Measurements from ENCODE around the gene TSPAN18. TPM values are rescaled to one million over a fixed set of nuclear protein-coding genes. Genes with fewer than 3 reads are reported as not detected.

TSPAN18 gene
- total RNA-seq, 1 experiment from 2014 or later: 21.3 TPM

DNA sequence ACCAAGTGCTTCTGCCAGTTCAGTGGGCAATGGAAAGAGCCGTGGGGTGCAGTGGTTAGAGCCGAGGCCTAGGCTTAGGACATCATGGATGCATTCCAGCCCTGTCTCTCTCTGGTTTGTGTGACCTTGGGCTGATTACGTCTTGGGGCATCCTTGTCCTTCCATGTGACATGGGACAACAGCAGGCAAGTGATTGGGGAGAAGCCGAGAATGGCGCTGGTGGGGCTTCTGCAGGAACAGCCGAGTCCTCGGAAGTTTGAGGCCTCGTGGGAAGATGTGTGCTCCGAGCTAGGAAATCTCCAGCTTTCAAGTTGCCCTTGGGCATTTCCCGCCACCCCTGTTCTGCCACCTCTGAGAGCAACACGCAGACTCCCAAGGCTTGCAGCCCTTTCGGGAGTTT is 16.6 kb downstream of the TSPAN18 start:
- intact Hi-C loops (cut with micrococcal nuclease; ENCODE audit: unreplicated experiment) (no loop called here), in situ Hi-C loops (cut with HindIII; ENCODE audit: low pct_unique_long_range_greater_than_20kb, low sequenced_read_pairs) (no loop called here)
- CTCF ChIA-PET: no interaction called here
- Histone ChIP-seq H3K27ac (ENCODE audit: low read length) (no peak overlapping the region), H3K36me3 (ENCODE audit: control insufficient read depth, insufficient read depth, low read length) (no peaks in the 10 kb centered on the region), H3K4me1 (ENCODE audit: control insufficient read depth, insufficient read depth, low read length) (no peaks in the 10 kb centered on the region), H3K4me3 (ENCODE audit: low read depth in 2 of 2, low read length in 2 of 2) (no peak overlapping the region), H3K27me3 (ENCODE audit: control insufficient read depth, insufficient read depth, low read length) (peaks cover 2% of the 10 kb centered on the region; the same call in 1 of the 2 replicates), H3K9me3 (ENCODE audit: control insufficient read depth, insufficient read depth, low read depth, low read length) (no peaks in the 10 kb centered on the region)
- BruUV-seq (replicated peaks): no TSS peak
- POLR2A ChIA-PET: no interaction called here
- DNase-seq (ENCODE audit: low read depth, low spot score) (no peak), ATAC-seq (no peak)
- no peak for TF ChIP-seq POLR2AphosphoS5 (IDR thresholded peaks at IDR 0.05; ENCODE audit: low read depth, low read length)
- TF ChIP-seq, protein P1, sequence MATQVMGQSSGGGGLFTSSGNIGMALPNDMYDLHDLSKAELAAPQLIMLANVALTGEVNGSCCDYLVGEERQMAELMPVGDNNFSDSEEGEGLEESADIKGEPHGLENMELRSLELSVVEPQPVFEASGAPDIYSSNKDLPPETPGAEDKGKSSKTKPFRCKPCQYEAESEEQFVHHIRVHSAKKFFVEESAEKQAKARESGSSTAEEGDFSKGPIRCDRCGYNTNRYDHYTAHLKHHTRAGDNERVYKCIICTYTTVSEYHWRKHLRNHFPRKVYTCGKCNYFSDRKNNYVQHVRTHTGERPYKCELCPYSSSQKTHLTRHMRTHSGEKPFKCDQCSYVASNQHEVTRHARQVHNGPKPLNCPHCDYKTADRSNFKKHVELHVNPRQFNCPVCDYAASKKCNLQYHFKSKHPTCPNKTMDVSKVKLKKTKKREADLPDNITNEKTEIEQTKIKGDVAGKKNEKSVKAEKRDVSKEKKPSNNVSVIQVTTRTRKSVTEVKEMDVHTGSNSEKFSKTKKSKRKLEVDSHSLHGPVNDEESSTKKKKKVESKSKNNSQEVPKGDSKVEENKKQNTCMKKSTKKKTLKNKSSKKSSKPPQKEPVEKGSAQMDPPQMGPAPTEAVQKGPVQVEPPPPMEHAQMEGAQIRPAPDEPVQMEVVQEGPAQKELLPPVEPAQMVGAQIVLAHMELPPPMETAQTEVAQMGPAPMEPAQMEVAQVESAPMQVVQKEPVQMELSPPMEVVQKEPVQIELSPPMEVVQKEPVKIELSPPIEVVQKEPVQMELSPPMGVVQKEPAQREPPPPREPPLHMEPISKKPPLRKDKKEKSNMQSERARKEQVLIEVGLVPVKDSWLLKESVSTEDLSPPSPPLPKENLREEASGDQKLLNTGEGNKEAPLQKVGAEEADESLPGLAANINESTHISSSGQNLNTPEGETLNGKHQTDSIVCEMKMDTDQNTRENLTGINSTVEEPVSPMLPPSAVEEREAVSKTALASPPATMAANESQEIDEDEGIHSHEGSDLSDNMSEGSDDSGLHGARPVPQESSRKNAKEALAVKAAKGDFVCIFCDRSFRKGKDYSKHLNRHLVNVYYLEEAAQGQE (IDR thresholded peaks at IDR 0.05; ENCODE audit: insufficient read depth in 1 of 2, low read depth in 2 of 2, low read length in 1 of 2): no peak
- TF ChIP-seq, protein P2, sequence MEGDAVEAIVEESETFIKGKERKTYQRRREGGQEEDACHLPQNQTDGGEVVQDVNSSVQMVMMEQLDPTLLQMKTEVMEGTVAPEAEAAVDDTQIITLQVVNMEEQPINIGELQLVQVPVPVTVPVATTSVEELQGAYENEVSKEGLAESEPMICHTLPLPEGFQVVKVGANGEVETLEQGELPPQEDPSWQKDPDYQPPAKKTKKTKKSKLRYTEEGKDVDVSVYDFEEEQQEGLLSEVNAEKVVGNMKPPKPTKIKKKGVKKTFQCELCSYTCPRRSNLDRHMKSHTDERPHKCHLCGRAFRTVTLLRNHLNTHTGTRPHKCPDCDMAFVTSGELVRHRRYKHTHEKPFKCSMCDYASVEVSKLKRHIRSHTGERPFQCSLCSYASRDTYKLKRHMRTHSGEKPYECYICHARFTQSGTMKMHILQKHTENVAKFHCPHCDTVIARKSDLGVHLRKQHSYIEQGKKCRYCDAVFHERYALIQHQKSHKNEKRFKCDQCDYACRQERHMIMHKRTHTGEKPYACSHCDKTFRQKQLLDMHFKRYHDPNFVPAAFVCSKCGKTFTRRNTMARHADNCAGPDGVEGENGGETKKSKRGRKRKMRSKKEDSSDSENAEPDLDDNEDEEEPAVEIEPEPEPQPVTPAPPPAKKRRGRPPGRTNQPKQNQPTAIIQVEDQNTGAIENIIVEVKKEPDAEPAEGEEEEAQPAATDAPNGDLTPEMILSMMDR (IDR thresholded peaks at IDR 0.05): no peak

DNA sequence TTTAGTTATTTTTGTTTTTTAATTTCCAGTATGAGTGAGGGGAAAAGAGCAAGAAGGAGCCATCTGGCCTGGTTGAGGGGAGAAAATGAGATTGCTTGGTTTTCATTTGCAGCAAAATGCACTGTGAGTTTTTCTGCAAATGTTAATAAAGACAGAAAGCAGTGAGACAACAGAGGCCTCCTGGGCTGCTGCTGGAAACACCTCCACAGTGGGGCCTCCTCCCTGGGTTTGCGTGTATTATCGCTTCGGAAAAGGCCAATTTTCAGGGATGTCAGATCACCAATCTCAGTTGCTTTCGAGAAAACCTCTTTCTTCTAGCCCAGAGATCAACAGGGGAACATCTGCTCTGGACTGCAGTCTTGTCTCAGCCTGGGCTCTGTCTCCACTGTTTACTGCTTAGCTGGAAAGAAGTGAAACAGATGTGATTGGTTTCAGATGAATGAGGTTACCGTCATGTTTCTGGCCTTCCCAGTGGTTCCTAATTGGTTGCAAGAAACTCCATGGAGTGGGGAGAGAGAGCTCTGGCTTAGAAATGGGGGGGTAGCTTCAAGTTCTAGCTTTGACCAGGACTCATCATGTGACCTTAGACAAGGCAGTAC is 17.3 kb downstream of the TSPAN18 start:
- Histone ChIP-seq H3K4me3 (ENCODE audit: low read depth in 2 of 2, low read length in 2 of 2) (no peak overlapping the region), H3K4me1 (ENCODE audit: control insufficient read depth, insufficient read depth, low read length) (no peaks in the 10 kb centered on the region), H3K27ac (ENCODE audit: low read length) (no peak overlapping the region), H3K36me3 (ENCODE audit: control insufficient read depth, insufficient read depth, low read length) (no peaks in the 10 kb centered on the region), H3K27me3 (ENCODE audit: control insufficient read depth, insufficient read depth, low read length) (peaks cover 2% of the 10 kb centered on the region; the same call in 1 of the 2 replicates), H3K9me3 (ENCODE audit: control insufficient read depth, insufficient read depth, low read depth, low read length) (no peaks in the 10 kb centered on the region)
- TF ChIP-seq, protein P1 (IDR thresholded peaks at IDR 0.05; ENCODE audit: insufficient read depth in 1 of 2, low read depth in 2 of 2, low read length in 1 of 2): no peak
- no peak for TF ChIP-seq TCF7L2 (IDR thresholded peaks at IDR 0.05; ENCODE audit: low read depth, low read length)
- TF ChIP-seq SIN3A (IDR thresholded peaks at IDR 0.05; ENCODE audit: borderline replicate concordance, insufficient read depth, low read depth, low read length): no peak
- no peak for TF ChIP-seq POLR2AphosphoS5 (IDR thresholded peaks at IDR 0.05; ENCODE audit: low read depth, low read length)
- TF ChIP-seq, protein P2 (IDR thresholded peaks at IDR 0.05): no peak
- in situ Hi-C loops (cut with HindIII; ENCODE audit: low pct_unique_long_range_greater_than_20kb, low sequenced_read_pairs) (no loop called here), intact Hi-C loops (cut with micrococcal nuclease; ENCODE audit: unreplicated experiment) (no loop called here)
- DNase-seq (ENCODE audit: low read depth, low spot score): no peak
- BruUV-seq (replicated peaks): no TSS peak
- CTCF ChIA-PET: no interaction called here
- ATAC-seq: no peak
- POLR2A ChIA-PET: no interaction called here

All from Panc1 (cell line).